ENCODE results near the gene PPP4R3B.
"Not testable (repeated sequence)": the region's sequence is repeated elsewhere in the genome, so short reads cannot be mapped to it uniquely, and the experiment has no call there.

PPP4R3B gene

DNA sequence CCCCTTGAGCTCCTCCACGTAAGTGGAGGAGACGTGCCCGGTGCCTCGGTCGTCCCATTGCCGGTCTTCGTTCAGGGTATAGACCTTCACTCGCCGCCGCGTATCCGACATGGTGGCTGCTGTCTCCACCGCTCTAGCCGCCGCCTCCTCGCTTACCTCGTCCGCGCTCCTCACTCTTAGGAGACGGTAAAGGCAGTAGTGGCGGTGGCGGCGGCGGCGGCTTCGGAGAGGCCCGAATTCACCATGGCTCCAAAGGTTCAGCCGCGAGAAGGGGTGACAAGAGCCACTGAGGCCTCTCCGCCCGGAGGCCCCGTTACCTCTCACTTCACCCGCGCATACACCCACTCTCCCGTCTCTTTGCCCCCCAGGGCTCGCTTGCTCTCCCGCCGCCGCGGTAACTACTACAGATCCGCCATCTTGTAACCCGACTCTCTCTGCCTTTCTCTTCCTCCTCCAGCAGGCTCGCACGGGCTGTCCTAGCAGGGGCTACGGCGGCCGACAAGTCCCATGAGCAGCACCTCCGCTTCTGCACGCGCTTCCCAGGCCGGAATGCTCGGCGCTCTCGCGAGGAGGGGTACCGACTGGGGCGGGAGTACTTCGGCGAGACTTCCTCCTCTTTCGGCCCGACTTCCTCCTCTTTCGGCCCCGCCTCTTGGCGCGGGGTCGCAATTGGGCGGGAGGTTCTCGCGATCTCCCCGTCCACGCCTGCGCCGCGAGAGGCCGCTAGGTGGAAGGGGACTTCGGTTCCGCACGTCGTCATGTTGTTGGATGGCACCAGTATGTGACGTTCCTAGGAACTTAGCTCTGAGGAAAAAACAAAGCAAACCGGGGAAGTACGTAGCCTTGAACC lies at the start of gene PPP4R3B:
Gene PPP4R3B (minus strand): TSS at position 448 of the 850 bp plus-strand sequence. CDS start 337 bp downstream, at position 111.
- DNase-seq: peak; percentile 100

DNA sequence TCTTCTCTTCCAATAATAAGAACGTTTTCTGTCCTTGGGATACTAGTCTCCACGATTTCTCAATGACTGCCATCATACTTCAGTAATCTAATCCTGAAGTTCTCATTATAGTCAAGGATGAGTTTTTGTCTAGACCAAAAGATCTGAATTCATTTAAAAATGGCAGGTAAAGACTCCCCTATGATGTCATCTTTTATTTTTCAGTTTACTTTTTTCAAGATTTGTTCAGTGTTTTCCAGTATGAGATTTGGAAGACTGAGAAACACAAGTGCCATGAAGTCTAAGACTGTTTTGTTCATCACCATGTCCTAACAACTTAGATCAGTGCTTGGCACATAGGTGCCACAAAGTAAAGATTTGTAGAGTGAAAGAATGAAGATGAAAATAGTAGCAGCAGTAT lies 35.8 kb upstream of the PPP4R3B start:
- DNase-seq: no peak

DNA sequence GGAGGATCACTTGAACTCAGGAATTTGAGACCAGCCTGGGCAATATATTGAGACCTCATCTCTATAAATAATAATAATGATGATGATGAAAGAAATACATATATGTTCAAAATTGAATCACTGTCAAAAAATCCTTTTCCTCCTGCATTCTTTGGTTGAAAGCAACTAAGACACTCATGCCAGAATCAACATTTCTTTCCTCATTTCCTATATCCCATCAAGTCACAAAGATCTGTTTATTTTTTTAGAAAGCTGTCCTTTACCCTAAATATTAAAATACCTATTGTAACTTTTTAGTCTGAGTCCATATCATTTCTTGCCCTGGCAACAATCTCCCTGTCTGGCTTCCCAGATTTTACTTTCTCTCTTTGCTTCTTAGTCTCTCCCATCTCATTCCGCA lies 31.8 kb upstream of the PPP4R3B start:
- no peak for DNase-seq

DNA sequence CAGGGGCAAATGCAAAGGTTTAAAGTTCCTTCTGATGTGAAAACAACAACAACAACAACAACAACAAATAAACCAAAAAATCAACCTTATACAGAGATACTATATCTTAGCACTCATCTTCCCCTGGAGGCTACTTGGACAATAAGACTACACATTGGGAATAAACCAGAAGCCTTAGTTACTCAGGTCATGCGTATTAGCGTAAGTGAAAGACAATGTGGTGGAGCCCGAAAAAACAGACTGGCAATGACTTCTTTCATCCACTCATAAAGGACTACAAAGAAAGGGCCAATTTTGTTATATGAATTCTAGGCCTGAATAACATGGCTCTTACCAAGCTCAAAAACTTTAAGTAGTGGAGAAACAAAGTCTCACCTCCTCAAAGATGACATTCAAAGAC lies 19.4 kb upstream of the PPP4R3B start:
- DNase-seq: no peak

DNA sequence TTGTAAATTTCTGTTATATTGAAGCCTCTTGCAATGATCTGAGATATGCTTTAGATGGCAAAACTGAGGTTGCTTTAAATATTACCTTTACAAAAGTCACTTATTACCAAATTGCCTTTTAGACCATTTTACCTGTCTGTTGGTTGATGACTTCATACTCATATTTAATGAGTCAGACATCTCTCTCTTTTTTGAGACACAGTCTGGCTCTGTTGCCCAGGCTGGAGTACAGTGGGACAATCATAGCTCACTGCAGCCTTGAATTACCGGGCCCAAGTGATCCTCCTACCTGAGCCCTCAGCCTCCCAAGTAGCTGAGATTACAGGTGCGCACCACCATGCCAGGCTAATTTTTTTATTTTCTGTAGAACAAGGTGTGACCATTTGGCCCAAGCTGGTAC lies 11.5 kb upstream of the PPP4R3B start:
- no peak for DNase-seq

DNA sequence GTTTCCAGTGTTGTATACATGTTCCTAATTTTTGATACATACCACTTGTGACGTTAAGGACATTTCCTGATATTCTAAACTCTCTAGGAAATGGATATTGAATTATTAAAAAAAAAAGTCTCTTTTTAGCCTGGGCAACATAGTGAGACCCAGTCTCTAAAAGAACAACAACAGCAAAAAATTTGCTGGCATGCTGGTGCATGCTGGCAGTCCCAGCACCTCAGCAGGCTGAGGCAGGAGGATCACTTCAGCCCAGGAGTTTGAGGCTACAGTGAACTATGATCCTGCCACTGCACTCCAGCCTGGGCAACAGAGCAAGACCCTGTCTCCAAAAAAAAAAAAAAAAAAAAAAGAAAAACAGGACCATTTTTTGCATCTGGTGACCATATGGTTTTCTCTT lies 10.5 kb upstream of the PPP4R3B start:
- no peak for DNase-seq

DNA sequence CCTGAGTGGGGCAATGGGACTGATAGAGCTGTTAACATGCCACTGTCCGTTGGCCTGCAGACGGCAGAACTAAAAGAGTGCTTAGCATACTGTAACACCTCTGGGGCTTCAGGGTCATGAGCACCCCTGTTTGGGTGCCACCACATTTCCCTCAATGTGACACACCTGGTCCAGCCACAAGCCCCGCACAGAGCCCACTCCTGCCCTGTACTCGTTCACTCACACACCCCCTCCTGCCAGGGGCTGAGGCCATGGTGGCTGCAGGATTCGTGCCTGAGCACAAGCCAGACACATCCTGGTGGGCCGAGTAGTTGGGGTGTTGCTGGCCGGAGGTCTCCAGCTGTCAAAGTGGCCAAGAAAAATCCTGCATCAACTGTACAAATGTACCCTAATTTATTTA lies 4.4 kb upstream of the PPP4R3B start:
- no peak for DNase-seq

DNA sequence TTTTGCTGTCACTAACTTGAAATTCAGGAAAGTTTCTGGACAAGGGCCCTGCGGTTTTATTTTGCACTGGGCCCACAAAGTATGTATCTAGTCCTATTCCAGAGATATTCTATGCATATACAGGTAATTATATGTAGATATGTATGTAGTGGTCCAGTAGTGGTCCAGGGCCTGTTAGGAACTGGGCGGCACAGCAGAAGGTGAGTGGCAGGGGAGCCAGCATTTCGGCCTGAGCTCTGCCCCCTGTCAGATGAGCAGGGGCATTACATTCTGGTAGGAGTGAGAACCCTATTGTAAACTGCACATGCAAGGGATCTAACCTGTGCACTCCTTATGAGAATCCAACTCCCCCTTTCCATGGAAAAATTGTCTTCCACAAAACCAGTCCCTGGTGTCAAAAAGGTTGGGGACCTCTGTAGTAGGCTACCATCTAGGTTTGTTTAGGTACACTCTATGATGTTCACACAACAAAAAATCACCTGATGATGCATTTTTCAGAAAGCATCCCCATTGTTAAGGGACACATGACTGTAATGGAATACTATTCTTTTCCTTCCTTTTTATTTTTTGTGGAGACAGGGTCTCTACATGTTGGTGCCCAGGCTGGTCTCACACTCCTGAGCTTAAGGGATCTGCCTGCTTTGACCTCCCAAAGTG lies 2.8 kb upstream of the PPP4R3B start:
- no peak for DNase-seq

DNA sequence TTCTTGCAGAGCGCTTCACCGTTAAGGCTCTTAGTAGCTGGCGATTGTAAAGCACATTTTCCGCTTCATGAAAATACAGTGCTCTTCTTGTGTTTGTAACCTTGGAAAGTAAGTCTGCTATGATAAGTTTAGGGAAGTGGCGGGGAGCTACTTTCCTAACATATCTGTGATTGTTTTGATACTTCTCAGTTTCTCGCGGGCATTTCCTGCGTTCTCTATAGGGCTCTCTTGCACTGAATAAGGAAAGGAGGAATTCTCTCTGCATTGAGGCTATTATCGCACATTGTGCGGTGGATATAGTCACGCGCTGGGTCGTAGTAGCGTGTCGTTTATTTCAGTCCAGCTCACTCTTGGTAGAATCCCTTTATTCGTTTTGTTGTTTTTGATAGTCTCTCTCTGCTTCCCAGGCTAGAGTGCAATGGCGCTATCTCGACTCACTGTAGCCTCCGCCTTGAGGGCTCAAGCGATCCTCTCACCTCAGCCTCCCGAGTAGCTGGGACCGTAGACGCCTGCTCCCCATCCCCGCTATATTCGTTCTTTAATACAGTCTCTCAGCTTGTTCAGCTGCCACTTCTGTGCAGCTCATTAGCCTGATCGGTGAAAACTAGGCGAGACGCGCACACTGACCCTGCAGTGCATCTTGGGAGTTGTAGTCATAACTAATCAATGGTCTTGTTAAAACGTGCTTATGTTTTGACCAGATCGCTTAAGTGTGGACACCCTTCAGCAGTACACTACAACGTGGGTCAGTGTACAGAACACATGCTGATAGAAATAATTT lies 1.0 kb upstream of the PPP4R3B start:
- peak; percentile 61 for DNase-seq

DNA sequence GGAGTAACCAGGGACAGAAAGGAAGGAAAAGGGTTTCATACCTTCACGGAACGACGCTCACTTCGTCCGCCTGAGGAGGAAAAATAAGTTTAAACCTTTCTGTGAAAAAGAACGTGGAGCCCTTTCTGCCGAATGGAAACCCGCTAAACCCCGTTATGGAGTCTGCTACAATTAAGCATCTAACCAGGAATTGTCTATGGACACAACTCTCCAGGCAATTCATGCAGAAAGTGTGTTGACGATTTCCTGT lies 528 bp upstream of the PPP4R3B start:
- no peak for DNase-seq

DNA sequence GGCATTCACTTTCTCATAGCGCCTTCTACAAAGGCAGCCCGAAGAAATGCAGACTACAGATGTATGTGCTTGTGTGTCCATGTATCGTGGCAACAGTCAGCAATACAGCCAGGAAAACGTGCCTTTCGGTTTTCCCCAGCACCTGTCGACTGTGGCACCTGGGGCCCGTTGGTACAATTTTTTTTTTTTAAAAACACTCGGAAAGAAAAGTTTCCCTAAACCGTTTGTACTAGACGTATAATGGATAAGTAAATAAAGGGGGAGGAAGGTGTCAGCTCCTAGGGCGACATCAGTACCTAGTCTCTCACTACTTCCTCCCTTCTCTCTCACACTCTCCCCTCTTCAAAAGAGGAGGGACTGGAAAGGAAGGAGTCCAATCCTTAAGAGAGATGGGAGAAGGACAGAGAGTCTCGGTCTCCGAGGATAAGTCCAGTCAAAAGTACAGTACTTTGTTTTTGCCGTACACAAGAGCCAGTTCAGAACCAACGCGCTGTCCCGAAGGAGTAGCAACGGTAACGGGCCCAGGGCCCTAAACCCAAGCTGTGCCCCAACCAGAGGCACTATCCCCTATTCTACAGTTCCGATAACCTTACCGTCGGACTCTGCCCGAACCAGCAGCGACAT lies 759 bp downstream of the PPP4R3B start:
- peak; percentile 67 for DNase-seq

DNA sequence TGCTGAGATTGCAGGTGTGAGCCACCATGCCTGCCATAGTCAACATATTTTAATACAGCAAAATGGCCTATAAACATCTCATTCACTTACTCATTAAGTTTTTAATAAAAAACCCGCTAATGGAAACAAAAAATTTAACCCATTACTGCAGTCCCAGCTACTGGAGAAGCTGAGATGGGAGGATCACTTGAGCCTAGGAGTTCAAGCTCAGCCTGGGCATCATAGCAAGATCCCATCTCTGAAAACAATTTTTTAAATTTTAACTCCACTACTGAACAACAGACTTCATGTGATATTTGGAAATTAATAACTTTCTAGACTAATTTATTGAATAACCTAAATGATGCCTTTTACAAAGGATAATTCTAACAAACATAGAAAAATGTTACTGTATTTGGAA lies 5.4 kb downstream of the PPP4R3B start:
- no peak for DNase-seq

DNA sequence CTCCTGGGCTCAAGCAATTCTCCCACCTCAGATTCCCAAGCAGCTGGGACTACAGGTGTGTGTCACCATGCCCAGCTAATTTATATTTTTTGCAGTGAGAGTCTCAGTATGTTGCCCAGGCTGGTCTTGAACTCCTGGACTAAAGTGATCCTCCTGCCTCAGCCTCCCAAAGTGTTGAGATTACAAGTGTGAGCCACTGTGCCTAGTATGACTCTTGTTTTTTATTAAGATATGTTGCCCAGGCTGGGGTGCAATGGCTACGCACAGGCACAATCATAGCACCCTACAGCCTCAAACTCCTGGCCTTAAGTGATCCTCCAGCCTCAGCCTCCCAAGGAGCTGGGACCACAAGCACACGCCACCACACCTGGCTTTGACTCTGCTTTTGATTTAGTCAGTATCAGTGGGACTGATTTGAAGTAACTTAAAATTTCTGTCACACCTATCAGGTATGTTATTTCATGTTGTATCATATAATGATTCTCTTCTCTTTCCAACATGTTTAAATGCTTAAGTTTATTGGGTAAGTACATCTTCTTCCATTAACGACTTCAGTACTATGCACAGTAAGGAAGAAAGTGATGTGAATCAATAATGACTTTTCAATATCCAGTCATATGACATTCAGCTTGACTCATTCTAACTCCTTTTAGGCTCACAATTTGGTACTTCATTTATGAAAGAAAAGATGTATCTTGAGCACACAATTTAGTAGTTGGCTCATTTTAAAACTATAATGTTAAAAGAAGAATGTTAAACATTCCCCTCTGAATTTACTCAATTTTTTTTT lies 6.3 kb downstream of the PPP4R3B start:
- no peak for DNase-seq

DNA sequence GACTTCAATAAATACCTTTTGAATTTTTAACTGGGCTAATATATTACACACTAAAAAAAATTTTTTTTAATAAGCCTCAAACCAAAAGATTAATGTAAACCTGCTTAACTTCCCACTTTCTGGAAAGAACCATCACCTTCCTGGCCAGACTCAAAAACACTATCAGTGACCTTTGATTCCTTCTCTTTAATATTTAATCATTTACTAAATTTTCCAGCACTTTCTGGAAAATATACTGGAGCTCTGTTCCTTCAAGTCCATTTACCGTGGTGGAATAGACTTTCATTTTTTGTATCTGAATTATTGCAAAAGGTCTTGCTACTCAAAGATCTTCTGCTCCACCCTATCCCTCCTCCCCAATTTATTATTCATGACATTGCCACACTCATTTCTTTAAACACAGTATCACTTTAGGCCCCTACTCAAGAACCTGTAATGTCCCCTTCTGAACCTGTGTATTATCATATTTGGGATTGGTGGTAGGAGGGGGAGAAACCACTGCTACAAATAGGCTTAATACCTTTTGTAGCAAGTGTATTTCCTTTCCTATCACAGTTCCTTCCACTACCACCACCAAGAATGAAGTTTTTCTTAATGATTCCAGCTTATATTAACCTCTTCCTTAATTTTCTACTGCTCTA lies 7.4 kb downstream of the PPP4R3B start:
- DNase-seq: no peak

DNA sequence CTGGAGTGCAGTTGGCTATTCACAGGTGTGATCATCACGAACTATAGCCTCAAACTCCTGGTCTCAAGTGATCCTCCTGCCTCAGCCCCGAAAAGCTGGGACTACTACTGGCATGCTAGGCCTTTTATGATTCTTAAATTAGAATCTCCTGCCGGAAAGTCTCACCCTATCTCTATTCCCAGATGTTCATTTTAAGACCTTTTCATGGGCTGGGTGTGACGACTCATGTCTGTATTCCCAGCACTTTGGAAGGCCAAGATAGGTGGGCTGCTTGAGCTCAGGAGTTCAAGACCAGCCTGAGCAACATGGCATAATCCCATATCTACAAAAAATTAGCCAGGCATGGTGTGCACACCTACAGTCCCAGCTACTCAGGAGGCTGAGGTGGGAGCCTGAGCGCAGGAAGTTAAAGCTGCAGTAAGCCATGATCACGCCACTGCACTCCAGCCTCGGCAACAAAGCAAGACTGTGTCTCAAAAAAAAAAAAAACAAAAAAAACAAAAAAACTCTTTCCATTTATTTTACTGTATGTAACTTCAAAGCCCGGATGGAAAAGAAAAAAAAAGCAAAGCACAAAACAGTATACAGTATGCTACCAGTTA lies 8.1 kb downstream of the PPP4R3B start:
- DNase-seq: no peak

DNA sequence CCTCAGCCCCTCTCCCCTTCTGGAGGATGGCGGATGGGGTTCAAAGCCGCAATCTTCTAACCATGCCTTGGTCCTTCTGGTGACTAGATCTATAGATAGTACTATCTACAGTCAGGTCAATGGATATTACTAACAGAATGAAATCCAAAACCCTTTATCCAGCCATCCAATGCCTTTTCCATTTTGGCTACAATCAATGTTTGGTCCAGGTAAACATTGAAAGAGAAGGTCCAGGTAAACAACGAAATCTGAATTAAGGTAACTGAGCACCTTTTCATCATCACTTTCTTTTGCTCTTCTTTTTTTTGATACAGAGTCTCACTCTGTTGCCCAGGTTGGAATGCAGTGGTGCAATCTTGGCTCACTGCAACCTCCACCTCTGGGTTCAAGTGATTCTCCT lies 9.7 kb downstream of the PPP4R3B start:
- no peak for DNase-seq

DNA sequence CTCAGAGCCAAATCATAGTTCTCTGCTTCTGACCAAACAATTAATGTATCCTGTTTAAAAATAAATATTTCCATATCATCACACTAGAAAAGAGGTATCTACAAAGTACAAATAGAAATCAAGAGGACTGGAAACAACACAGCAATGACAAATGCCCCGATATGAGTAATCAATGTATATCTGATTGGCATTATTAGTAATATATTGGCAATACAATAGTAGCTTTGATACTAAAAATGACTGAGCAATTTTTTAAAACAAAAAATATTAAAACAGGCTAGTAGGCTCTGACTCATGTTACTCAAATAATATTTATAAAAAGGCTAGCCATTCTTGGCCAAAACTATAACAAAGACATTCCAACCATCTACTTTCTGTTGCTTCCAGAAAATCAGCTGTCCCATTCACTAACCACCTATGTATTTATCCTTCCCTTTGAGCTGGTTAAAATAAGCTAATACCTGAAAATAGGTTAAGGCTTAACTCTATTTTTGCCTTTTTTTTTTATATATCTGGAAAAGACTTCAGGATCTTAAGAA lies 13.3 kb downstream of the PPP4R3B start:
- no peak for DNase-seq

DNA sequence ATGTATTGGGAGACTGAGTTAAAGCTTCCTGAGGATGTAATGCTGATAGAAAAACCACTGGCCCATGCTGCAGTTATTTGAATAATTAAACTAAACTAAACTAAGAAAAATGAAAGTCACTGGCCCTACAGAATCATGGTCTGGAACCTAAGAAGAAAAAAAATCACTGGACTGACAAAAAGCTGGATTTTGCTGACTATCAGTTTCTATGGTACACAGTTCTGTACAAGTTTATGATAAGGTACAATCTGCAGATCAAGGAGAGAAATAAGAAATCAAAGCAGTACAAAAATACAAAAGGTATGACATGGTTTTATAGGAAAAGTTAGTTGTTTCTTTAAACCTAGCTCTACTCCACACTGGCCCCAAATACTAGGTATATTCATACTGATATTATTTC lies 15.6 kb downstream of the PPP4R3B start:
- no peak for DNase-seq

DNA sequence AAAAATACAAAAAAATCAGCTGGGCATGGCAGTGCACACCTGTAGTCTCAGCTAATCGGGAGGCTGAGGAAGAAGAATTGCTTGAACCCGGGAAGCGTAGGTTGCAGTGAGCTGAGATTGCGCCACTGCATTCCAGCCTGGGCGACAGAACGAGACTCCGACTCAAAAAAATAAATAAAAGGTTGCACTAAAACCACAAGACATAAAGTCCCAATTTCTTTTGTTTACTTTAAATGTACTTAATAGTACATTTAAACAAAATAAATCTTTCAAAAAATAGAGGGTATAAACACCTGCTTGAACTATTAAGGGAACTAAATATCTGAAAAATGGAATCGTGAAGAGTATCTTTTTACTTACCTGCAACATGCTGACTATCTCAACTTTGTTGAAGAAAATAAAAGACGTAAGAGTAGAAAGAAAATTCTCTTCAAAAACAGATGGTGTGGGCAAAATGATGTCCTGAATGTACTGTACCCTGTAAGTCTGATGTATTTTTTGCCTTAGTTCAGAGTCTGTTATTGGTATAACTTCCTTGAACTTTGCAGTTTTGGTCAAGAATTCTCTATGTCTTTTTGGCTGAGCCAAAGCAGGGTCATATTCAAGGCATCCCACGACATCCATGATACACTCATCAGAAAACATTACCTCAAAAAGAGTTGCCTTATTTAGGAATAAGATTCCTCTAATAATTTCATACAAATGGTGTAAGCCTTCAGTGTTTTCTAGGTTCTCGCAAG lies 19.2 kb downstream of the PPP4R3B start:
- DNase-seq: no peak

DNA sequence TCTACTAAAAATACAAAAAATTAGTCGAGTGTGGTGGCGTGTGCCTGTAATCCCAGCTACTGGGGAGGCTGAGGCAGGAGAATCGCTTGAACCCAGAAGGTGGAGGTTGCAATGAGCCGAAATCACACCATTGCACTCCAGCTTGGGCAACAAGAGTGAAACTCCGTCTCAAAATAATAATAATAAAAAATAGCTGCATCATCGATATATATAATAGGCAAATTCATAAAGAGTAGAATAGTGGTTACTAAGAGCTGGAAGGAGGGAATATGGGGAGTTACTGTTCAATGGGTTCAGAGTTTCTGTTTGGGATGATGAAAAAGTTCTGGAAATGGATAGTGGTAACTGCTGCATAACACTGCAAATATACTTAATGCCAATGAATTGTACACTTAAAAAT lies 20.6 kb downstream of the PPP4R3B start:
- not testable (repeated sequence) for DNase-seq

DNA sequence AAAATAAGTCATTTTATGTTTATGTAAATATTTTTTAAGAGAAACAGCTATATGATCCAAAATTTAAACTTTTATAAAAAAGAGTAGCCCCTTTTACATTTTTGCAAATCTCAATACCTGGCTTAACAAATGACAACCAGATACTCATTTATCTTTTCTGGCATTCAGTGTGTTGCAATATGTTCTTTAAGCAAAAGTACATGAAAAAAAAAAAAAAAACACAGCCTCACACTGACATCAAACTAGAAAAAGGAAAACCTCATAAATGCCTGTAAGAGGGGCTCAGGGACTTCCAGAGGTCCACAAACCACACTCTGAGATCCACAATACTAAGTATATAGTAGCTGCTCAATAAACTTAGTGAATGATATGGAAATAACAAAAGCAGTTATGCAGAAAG lies 21.9 kb downstream of the PPP4R3B start:
- no peak for DNase-seq
